Measurements from ENCODE around the gene ANKRD11.
A peak's percentile ranks its signal among the peaks of the same experiment; 100 is the strongest.

ANKRD11 gene

GRCh38 chr16:89361751-89362539, 128.4 kb downstream of the ANKRD11 start:
- DNase-seq: peak; percentile 70

- peak; percentile 91 for DNase-seq
Observed at GRCh38 chr16:89360760-89361435, 129.5 kb downstream of the ANKRD11 start.

GRCh38 chr16:89359264-89360147, 130.9 kb downstream of the ANKRD11 start:
- no peak for DNase-seq

GRCh38 chr16:89358030-89359005, 132.0 kb downstream of the ANKRD11 start:
- peak; percentile 72 for DNase-seq

GRCh38 chr16:89357055-89357816, 133.1 kb downstream of the ANKRD11 start:
- DNase-seq: peak; percentile 55

- no peak for DNase-seq
Observed at GRCh38 chr16:89355686-89356085, 134.7 kb downstream of the ANKRD11 start.

- no peak for DNase-seq
Observed at GRCh38 chr16:89355007-89355406, 135.4 kb downstream of the ANKRD11 start.

GRCh38 chr16:89354325-89354724, 136.0 kb downstream of the ANKRD11 start:
- no peak for DNase-seq

- DNase-seq: no peak
Observed at GRCh38 chr16:89352091-89352681, 138.2 kb downstream of the ANKRD11 start.

GRCh38 chr16:89351645-89352044, 138.7 kb downstream of the ANKRD11 start:
- DNase-seq: no peak

GRCh38 chr16:89350701-89351380, 139.5 kb downstream of the ANKRD11 start:
- DNase-seq: peak; percentile 47

- peak; percentile 62 for DNase-seq
Observed at GRCh38 chr16:89349947-89350633, 140.3 kb downstream of the ANKRD11 start.

GRCh38 chr16:89347807-89348206, 142.6 kb downstream of the ANKRD11 start:
- DNase-seq: no peak

GRCh38 chr16:89346869-89347268, 143.5 kb downstream of the ANKRD11 start:
- no peak for DNase-seq

GRCh38 chr16:89345642-89346150, 144.7 kb downstream of the ANKRD11 start:
- DNase-seq: no peak

- DNase-seq: no peak
Observed at GRCh38 chr16:89344846-89345611, 145.3 kb downstream of the ANKRD11 start.

GRCh38 chr16:89344458-89344834, 145.9 kb downstream of the ANKRD11 start:
- DNase-seq: no peak

Measured in activated CD4-positive, alpha-beta T cell treated with anti-CD3 and anti-CD28 coated beads, Interleukin-2, Interleukin-6, amounts not matched to agents 100 ng/mL and 50 ng/mL, durations not matched to agents 16 hours and 8 hours (primary cell).